Measurements from ENCODE around the gene TTLL11.

Gene TTLL11

DNA sequence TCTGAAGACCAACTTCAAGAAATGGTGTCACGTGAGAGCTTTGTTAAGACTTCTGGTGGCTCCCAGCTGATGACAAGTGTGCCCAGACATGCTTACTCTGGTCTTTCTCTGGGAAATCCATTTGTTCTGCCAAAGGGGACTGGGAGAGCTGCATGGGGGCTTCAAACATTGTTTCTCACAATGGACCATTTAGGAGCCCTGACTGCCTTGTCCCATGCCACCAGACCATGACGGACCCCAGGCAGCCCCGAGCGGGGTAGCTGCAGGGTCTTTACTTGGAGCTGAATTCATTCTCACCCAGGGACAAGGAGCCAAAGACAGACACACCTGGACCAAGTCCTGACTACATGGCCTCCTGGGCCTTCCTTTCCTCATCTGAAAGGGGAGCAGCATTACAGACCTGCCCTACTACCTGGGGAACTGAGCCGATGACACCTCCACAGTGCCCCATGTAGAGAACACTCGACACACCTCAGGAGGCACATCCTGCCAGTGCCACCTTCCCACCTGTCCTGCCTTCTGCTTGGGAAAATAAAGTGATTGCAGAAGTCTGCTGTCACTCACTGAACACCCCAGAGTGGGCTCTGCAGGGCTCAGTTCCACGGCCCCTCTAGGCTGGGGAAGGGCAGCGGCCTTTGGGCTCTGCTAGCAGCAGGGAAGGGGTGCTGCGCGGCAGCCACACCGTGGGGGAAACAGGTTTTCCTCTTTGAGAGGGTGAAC, 272.7 kb downstream of the TTLL11 start:
- TF ChIP-seq, protein P1, sequence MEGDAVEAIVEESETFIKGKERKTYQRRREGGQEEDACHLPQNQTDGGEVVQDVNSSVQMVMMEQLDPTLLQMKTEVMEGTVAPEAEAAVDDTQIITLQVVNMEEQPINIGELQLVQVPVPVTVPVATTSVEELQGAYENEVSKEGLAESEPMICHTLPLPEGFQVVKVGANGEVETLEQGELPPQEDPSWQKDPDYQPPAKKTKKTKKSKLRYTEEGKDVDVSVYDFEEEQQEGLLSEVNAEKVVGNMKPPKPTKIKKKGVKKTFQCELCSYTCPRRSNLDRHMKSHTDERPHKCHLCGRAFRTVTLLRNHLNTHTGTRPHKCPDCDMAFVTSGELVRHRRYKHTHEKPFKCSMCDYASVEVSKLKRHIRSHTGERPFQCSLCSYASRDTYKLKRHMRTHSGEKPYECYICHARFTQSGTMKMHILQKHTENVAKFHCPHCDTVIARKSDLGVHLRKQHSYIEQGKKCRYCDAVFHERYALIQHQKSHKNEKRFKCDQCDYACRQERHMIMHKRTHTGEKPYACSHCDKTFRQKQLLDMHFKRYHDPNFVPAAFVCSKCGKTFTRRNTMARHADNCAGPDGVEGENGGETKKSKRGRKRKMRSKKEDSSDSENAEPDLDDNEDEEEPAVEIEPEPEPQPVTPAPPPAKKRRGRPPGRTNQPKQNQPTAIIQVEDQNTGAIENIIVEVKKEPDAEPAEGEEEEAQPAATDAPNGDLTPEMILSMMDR (IDR thresholded peaks at IDR 0.05; ENCODE audit: control insufficient read depth, extremely low read depth, insufficient read depth), result no peak
- DNase-seq (ENCODE audit: low read depth), result no peak
- no peak overlapping the region for H3K4me3 ChIP-seq (ENCODE audit: low read depth, low read length)

DNA sequence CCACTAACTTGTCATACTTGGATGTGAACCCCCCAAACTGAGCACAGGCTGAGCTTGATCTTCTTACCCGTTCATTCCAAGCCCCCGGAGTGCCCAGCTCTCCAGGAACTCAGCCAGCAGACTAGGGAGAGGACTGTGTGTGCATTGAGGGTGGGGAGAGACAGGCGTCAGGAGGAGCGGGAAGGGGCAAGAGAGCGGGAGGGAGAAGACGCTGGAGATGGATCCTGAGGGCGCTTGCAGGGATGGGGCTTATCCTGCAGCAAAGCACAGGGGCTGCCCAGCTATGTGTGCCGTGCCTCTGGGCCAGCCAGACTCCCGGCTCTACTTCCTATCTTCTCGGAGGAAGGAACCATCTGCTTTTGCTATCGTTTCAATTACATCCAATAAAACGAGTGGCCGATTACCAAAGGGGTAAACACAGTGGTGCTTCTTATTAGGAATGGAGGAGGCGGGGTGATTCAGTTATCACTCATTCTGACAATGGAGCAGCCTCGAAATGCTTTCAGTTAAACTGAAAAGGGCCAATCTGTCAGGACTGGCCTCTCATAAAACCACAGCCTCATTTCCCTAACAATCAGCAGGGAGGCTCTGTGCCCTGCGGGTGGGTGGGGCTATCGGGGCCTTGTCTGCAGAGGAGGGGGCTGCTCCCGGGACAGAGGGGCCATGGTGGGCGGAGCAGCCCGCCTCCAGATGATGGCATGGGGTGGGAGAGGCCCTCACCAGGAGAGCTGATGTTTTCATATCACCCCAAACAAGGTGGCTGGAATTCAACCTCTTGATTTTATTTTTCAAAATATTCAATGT, 273.5 kb downstream of the TTLL11 start:
- TF ChIP-seq, protein P1 (IDR thresholded peaks at IDR 0.05; ENCODE audit: control insufficient read depth, extremely low read depth, insufficient read depth), result no peak
- no peak overlapping the region for H3K4me3 ChIP-seq (ENCODE audit: low read depth, low read length)
- no peak for DNase-seq (ENCODE audit: low read depth)

DNA sequence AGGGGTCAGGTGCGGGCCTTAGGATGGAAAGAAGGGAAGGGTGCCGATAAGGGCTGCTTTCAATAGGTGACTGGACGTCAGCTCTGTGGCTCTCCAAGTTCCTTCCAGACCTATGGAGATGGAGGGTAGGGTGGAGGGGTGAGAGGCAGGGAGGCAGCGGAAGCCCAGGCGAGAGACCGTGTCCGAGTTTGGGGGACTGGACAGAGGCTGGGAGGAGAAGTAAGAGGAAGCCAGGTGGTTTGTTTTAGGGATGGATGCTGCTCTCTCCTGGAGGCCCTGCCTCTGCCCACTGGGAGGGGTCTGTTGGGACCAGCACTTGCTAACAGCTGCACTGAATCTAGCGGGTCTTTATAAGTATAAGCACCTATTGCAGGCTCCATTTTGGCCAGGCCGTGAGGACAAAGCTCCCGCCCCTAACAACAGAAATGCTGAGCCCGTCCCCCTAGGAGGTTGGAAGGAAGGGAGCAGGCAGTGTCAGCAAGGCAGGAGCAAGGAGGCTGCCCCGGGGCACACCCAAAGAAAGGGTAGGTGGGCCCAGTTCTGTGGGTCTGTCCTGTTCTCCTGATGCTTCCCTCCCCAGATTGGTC, 274.2 kb downstream of the TTLL11 start:
- TF ChIP-seq, protein P1 (IDR thresholded peaks at IDR 0.05; ENCODE audit: control insufficient read depth, extremely low read depth, insufficient read depth), result no peak
- no peak for DNase-seq (ENCODE audit: low read depth)
- no peak overlapping the region for H3K4me3 ChIP-seq (ENCODE audit: low read depth, low read length)

DNA sequence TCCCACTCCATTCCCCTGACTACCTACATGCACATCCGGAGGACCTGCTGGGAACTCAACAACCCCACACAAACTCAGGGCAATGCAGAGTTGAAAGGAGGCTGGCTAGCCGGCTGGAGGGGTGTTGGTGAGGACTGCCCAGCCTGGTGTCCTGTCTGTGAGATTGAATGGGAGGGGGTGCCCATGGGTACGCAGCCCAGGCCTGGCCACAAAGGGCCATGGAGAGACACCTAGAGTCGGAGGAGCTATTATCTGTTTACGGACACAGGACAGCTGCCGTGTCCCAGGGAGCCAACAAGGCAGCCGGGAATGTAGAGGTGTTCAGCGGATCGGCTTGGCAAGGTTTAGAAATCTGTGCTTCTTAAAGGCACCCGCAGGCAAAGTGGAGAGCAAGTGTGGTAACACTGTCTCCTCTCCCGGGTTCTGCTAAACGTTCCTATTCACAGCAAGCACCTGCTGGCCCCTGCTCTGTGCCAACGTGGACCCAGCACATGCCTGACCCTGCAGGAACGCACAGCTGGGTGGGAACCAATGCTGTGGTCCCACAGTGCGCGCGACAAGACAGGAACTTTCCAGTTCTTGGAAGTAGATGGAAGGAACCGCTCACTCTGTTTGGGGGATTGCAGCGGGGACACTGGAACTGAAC, 275.0 kb downstream of the TTLL11 start:
- TF ChIP-seq, protein P1 (IDR thresholded peaks at IDR 0.05; ENCODE audit: control insufficient read depth, extremely low read depth, insufficient read depth), result no peak
- DNase-seq (ENCODE audit: low read depth), result no peak

DNA sequence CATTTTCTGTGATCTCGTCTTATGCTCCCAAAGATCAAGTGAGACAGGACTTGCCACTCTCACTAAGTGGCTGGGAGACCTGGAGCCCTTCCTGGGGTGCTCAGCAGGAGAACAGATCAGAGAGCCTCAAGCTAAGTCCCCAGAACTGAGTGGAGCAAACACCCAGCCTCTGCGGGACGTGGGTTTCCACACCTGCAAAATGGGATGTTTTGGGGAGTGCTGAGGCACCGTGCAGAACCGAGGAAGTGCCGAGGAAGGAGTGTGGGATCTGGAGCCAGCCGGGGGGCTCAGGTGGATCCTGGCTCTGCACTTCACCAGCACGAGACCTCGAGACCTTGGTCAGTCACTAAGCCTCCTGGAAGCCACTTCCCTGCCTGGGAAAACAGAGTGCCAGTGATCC, 275.6 kb downstream of the TTLL11 start:
- DNase-seq (ENCODE audit: low read depth), result no peak
- TF ChIP-seq, protein P1 (IDR thresholded peaks at IDR 0.05; ENCODE audit: control insufficient read depth, extremely low read depth, insufficient read depth), result no peak
- no peak overlapping the region for H3K4me3 ChIP-seq (ENCODE audit: low read depth, low read length)

More for the DNA sequence above, 275.0 kb downstream of the TTLL11 start:
- no peak overlapping the region for H3K4me3 ChIP-seq (ENCODE audit: low read depth, low read length)

DNA sequence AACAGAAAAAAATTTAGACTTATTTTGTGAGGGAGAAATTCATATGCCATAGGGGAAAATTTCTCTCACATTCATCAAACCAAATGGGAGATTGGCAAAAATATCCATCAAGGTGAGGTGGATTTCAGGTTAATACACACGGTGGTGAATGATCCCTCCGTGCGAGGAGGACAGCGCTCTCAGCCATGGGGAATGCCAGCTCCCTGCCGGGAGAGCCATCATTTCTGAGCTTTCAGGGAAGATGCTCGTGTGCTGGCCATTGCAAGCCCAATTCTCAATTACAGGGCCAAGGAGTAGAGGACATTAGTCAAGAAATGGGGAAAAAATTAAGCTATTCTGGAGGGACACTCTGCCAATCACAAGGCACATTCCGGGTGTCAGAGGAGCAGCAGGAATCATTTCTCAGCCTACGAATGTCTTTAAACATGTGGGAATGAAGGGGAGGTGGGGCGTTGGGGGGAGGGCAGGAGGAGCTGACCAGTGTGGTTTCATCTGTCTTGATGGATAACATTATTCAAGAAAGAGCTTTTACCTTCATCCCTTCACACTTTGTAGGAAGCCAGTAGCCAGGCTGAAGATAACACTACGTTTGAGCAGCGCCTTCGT, 276.2 kb downstream of the TTLL11 start:
- no peak for DNase-seq (ENCODE audit: low read depth)
- no peak overlapping the region for H3K4me3 ChIP-seq (ENCODE audit: low read depth, low read length)
- TF ChIP-seq, protein P1 (IDR thresholded peaks at IDR 0.05; ENCODE audit: control insufficient read depth, extremely low read depth, insufficient read depth), result no peak

All from LNCaP clone FGC (cell line).